ENCODE measurements around the gene PTBP1.
"Not testable (repeated sequence)": the region's sequence is repeated elsewhere in the genome, so short reads cannot be mapped to it uniquely, and the experiment has no call there.

PTBP1 gene

DNA sequence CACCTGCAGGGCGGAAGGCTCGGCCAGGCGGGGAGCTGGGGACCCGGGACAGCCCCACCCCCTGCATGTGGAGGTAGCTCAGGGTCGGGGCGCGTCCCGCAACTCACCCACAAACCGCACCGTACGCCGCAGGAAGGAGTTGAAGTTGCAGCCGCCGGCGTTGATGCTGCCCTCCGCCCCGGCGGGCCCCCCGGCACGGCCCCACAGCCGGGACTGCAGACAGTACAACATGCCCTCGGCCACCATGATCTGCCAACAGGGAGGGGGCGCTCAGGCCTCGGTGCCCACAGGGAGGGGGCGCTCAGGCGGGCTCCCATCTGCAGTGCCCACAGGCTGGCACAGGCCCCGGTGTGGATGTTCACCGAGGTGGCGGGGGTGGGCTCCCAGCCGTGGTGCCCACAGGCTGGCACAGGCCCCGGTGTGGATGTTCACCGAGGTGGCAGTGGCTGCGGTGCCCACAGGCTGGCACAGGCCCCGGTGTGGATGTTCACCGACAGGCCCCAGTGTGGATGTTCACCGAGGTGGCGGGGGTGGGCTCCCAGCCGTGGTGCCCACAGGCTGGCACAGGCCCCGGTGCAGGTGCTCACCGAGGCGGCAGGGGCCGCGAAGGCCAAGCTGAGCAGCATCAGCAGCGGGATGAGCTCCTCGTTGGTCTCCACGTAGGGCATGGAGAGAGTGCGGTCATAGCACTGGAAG lies 18.0 kb downstream of the PTBP1 start:
- Histone ChIP-seq H4K20me1 (ENCODE audit: insufficient read depth, low read length) (no peaks in the 10 kb centered on the region), H3K27me3 (replicated peaks; ENCODE audit: insufficient read depth, low read length) (no peaks in the 10 kb centered on the region; the same call in 1 of the 2 replicates), H3K4me1 (ENCODE audit: low read length) (no peaks in the 10 kb centered on the region), H3K9ac (ENCODE audit: low read length) (no peak overlapping the region), H3K4me3 (ENCODE audit: low read length) (no peak overlapping the region), H2AFZ (ENCODE audit: low read length) (no peak overlapping the region), H3K36me3 (replicated peaks; ENCODE audit: insufficient read depth, low read length) (peaks cover 20% of the 10 kb centered on the region), H3K27ac (ENCODE audit: low read length) (no peak overlapping the region), H3K9me2 (replicated peaks; ENCODE audit: insufficient read depth, low read length) (no peaks in the 10 kb centered on the region), H3K9me3 (replicated peaks; ENCODE audit: insufficient read depth, low read length) (no peaks in the 10 kb centered on the region), H3K79me2 (ENCODE audit: low read length) (peaks cover 7% of the 10 kb centered on the region), H3K4me2 (ENCODE audit: low read depth, low read length) (no peak overlapping the region), H3F3A (ENCODE audit: insufficient read depth, low read length) (peaks cover 20% of the 10 kb centered on the region)
- TF ChIP-seq, protein P1, sequence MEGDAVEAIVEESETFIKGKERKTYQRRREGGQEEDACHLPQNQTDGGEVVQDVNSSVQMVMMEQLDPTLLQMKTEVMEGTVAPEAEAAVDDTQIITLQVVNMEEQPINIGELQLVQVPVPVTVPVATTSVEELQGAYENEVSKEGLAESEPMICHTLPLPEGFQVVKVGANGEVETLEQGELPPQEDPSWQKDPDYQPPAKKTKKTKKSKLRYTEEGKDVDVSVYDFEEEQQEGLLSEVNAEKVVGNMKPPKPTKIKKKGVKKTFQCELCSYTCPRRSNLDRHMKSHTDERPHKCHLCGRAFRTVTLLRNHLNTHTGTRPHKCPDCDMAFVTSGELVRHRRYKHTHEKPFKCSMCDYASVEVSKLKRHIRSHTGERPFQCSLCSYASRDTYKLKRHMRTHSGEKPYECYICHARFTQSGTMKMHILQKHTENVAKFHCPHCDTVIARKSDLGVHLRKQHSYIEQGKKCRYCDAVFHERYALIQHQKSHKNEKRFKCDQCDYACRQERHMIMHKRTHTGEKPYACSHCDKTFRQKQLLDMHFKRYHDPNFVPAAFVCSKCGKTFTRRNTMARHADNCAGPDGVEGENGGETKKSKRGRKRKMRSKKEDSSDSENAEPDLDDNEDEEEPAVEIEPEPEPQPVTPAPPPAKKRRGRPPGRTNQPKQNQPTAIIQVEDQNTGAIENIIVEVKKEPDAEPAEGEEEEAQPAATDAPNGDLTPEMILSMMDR (IDR thresholded peaks at IDR 0.05; ENCODE audit: low read length) = no peak
- no peak for TF ChIP-seq EZH2phosphoT487 (IDR thresholded peaks at IDR 0.05; ENCODE audit: low read length)
- TF ChIP-seq EZH2 (optimal IDR thresholded peaks at IDR 0.05; ENCODE audit: low read depth, low read length) = no peak
- DNase-seq = no peak

DNA sequence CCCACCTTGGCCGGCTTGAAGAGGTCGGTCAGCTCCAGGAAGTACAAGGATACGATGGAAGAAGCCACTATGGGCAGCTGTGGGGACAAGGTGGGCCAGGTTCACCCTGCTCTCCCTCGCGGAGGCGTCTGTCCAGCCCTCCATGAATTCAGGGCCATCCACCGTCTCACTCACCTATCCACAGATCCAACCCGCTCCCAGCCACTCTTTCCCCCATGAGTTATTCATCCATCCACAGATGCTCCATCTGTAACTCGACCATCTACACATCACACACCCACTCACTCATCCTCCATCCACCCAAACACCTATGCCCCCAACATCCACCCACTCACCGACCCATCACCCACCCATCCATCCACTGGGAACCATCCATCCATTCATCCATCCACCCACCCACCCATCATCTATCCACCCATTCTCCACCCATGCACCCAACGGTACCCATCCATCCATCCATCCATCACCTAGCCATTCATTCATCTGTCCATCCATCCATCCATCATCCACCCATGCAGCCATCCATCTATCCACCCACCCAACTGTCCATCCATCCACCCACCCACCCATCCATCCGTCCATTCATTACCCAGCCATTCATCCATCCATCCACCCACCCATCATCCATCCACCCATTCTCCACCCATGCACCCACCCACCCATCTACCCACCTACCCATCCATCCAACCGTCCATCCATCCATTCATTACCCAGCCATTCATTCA lies 18.7 kb downstream of the PTBP1 start:
- H4K20me1 ChIP-seq (ENCODE audit: insufficient read depth, low read length) = no peaks in the 10 kb centered on the region
- H3K9me2 ChIP-seq (replicated peaks; ENCODE audit: insufficient read depth, low read length) = no peaks in the 10 kb centered on the region
- H3K79me2 ChIP-seq (ENCODE audit: low read length) = no peaks in the 10 kb centered on the region
- H3K27ac ChIP-seq (ENCODE audit: low read length) = no peak overlapping the region
- H2AFZ ChIP-seq (ENCODE audit: low read length) = no peak overlapping the region
- H3K4me1 ChIP-seq (ENCODE audit: low read length) = no peaks in the 10 kb centered on the region
- no peak overlapping the region for H3K4me2 ChIP-seq (ENCODE audit: low read depth, low read length)
- H3F3A ChIP-seq (ENCODE audit: insufficient read depth, low read length) = peaks cover 13% of the 10 kb centered on the region
- no peaks in the 10 kb centered on the region for H3K9me3 ChIP-seq (replicated peaks; ENCODE audit: insufficient read depth, low read length)
- no peak overlapping the region for H3K4me3 ChIP-seq (ENCODE audit: low read length)
- H3K9ac ChIP-seq (ENCODE audit: low read length) = no peak overlapping the region
- TF ChIP-seq EZH2 (optimal IDR thresholded peaks at IDR 0.05; ENCODE audit: low read depth, low read length) = no peak
- TF ChIP-seq, protein P1 (IDR thresholded peaks at IDR 0.05; ENCODE audit: low read length) = no peak
- no peak for TF ChIP-seq EZH2phosphoT487 (IDR thresholded peaks at IDR 0.05; ENCODE audit: low read length)
- H3K36me3 ChIP-seq (replicated peaks; ENCODE audit: insufficient read depth, low read length) = peaks cover 13% of the 10 kb centered on the region
- no peaks in the 10 kb centered on the region; the same call in 1 of the 2 replicates for H3K27me3 ChIP-seq (replicated peaks; ENCODE audit: insufficient read depth, low read length)
- no peak for DNase-seq

DNA sequence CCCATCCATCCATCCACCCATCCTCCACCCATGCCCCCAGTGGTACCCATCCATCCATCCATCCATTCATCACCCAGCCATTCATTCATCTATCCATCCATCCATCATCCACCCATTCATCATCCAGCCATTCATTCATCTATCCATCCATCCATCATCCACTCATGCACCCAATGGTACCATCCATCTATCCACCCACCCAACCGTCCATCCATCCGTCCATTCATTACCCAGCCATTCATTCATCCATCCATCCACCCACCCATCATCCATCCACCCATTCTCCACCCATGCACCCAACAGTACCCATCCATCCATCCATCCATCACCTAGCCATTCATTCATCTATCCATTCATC lies 19.2 kb downstream of the PTBP1 start:
- Histone ChIP-seq H3K4me1 (ENCODE audit: low read length) (no peaks in the 10 kb centered on the region), H3K27ac (ENCODE audit: low read length) (no peak overlapping the region), H3K9me2 (replicated peaks; ENCODE audit: insufficient read depth, low read length) (no peaks in the 10 kb centered on the region), H3K4me3 (ENCODE audit: low read length) (no peak overlapping the region), H3F3A (ENCODE audit: insufficient read depth, low read length) (peaks cover 7% of the 10 kb centered on the region), H3K79me2 (ENCODE audit: low read length) (no peaks in the 10 kb centered on the region), H3K4me2 (ENCODE audit: low read depth, low read length) (no peak overlapping the region), H3K36me3 (replicated peaks; ENCODE audit: insufficient read depth, low read length) (peaks cover 8% of the 10 kb centered on the region), H3K9ac (ENCODE audit: low read length) (no peak overlapping the region), H2AFZ (ENCODE audit: low read length) (no peak overlapping the region), H4K20me1 (ENCODE audit: insufficient read depth, low read length) (no peaks in the 10 kb centered on the region), H3K27me3 (replicated peaks; ENCODE audit: insufficient read depth, low read length) (no peaks in the 10 kb centered on the region; the same call in 1 of the 2 replicates), H3K9me3 (replicated peaks; ENCODE audit: insufficient read depth, low read length) (no peaks in the 10 kb centered on the region)
- no peak for DNase-seq
- TF ChIP-seq, protein P1 (IDR thresholded peaks at IDR 0.05; ENCODE audit: low read length) = no peak
- no peak for TF ChIP-seq EZH2 (optimal IDR thresholded peaks at IDR 0.05; ENCODE audit: low read depth, low read length)
- TF ChIP-seq EZH2phosphoT487 (IDR thresholded peaks at IDR 0.05; ENCODE audit: low read length) = no peak

DNA sequence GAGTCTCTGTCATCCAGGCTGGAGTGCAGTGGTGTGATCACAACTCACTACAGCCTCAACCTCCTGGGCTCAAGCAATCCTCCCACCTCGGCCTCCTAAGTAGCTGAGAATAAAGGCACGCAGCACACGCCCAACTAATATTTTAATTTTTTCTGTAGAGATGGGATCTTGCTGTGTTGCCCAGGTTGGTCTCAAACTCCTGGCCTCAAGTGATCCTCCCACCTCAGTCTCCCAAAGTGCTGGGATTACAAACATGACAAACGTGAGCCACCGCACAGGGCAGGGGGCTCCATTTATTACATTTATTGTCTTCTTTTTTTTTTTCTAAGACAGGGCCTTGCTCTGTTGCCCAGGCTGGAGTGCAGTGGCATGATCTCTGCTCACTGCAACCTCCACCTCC lies 23.0 kb downstream of the PTBP1 start:
- not testable (repeated sequence) for H3K4me3 ChIP-seq (ENCODE audit: low read length); H3K4me2 ChIP-seq (ENCODE audit: low read depth, low read length); DNase-seq

More for the DNA sequence above, 23.0 kb downstream of the PTBP1 start:
- H2AFZ ChIP-seq (ENCODE audit: low read length); H3K79me2 ChIP-seq (ENCODE audit: low read length); H4K20me1 ChIP-seq (ENCODE audit: insufficient read depth, low read length); H3K36me3 ChIP-seq (replicated peaks; ENCODE audit: insufficient read depth, low read length); H3K4me1 ChIP-seq (ENCODE audit: low read length); H3K9ac ChIP-seq (ENCODE audit: low read length); H3K9me3 ChIP-seq (replicated peaks; ENCODE audit: insufficient read depth, low read length); H3F3A ChIP-seq (ENCODE audit: insufficient read depth, low read length); H3K27ac ChIP-seq (ENCODE audit: low read length); H3K9me2 ChIP-seq (replicated peaks; ENCODE audit: insufficient read depth, low read length): not testable (repeated sequence)
- H3K27me3 ChIP-seq (replicated peaks; ENCODE audit: insufficient read depth, low read length) = peaks cover 24% of the 10 kb centered on the region

Data from MM.1S (cell line).